Measurements from ENCODE around the gene SLC17A9.
"Not testable (repeated sequence)": the region's sequence is repeated elsewhere in the genome, so short reads cannot be mapped to it uniquely, and the experiment has no call there.

SLC17A9 gene

DNA sequence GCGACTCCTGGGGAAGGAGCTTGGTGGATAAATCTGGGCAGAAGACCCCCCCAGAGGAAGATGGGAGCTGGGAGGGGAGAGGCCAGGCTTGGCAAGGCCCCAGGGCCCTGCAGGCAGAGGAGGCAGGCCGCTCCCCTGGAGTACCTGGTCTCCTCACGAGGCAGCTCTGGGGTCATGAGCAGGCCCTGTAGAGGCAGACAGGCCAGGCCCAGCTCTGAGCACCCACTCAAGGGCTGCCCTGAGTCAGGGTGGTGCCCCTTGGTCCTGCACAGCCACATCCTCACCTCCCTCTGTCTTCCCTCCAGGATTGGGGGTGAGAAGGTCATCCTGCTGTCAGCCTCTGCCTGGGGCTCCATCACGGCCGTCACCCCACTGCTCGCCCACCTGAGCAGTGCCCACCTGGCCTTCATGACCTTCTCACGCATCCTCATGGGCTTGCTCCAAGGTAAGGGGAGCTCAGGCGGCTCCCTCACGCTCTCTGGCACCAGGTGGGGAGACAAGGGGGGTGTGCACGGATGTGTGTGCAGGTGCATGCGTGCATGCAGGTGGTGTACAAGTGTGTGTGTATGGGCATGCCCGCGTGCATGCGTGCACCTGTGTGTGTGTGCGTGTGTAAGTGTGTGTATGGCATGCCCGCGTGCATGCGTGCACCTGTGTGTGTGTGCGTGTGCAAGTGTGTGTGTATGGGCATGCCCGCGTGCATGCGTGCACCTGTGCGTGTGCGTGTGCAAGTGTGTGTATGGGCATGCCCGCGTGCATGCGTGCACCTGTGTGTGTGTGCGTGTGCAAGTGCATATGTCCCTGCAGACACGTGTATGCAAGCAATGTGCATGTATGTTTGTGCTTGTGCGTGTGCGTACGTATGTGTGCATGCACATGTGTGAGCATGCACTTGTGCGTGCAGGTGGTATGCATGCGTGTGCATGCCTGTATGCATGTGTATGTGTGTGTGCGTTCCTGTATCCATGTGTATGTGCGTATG lies 4.9 kb downstream of the SLC17A9 start:
- DNase-seq: no peak

DNA sequence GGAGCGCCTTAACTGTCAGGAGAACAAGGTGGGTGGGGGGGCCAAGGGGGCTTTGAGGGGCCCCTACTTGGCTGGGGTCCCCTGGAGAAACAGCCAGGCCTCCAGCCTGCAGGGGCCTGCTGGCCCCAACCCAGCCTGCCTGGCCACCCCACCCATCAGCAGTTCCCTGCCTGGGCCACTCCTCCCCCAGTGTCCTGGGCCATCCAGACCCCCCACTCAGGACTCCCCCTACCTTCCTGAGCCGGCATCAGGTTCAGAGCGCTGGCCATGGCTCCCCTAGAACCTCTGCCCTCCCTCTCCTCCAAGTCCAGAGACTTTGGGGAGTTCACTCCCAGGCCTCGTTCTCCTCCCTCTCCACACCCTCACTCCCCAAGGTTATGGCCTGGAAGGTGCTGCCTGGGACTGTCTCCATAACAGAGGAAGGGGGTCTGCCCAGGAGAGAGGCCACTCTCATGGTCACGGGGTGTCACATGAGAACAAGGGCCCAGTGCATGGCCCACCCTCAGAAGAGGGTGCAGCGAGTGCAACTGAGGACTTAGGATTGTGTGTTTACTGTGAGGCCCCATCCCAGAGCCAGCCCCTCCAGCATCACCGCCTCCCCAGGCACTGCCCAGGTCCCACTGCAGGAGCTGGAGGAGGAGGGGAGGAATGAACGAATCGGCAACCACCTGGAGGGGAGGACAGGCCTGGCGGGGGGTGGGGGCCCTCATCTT lies 6.0 kb downstream of the SLC17A9 start:
- DNase-seq: no peak

DNA sequence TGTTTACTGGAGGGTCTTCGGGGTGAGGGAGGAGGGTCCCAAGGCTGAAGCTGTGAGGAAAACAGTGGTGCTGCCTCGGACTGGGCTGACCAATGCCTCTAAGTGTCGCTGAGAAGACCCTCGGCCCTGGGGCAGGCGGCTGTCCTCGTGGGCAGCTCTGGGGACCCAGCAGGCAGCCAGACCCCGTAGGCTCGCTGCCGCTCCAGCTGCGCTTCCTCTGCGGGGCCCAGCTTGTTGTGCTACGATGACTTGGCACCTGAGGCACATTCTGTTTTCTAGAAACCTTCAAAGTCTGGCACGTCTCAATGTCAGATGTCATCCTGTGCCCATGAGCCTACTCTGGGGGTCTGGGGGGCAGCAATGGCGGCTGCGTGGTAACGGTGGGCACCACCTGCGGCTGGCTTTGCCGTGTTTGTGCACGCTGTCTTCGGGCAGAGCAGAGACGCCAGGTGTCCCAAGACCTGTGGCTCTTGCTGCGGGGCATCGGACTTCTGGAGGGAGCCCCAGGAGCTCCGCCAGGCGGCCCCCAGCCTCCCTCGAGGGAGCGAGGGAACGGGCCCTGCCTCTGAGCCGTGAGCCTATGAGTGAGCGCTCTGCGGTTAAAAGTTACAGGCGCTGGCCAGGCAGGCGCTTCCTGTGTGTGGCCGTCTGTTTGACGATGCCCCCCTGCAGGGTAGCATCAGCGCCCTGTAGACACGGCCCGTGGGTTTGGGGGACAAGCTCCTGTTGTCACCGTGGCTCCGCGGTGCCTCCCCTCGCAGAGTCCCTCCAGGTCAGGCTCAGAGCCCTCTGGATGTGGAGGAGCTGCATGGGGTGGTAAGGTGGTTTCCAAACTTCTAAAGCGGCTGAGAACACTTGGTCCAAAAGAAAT lies 6.8 kb downstream of the SLC17A9 start:
- no peak for DNase-seq

DNA sequence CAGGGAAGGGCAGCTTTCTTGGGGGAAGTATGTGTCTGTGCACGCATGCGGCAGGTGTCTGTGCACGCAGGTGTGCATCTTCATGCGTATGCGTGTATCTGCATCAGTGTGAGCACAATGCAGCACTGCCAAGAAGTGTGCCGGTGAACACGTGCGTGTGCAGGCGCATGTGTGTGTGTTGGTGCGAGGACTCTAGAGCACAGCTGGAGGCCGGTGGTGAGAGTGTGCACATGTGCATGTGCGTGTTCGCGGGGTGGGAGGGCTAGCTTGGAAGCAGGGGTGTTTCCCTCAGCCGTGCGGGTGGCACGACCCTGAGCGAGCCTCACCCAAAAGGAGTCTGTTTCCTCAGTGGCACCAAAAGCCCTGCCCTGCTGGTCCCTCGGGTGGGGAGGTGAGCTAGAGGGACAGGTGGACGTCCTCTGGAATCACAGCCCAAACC lies 7.5 kb downstream of the SLC17A9 start:
- DNase-seq: no peak

DNA sequence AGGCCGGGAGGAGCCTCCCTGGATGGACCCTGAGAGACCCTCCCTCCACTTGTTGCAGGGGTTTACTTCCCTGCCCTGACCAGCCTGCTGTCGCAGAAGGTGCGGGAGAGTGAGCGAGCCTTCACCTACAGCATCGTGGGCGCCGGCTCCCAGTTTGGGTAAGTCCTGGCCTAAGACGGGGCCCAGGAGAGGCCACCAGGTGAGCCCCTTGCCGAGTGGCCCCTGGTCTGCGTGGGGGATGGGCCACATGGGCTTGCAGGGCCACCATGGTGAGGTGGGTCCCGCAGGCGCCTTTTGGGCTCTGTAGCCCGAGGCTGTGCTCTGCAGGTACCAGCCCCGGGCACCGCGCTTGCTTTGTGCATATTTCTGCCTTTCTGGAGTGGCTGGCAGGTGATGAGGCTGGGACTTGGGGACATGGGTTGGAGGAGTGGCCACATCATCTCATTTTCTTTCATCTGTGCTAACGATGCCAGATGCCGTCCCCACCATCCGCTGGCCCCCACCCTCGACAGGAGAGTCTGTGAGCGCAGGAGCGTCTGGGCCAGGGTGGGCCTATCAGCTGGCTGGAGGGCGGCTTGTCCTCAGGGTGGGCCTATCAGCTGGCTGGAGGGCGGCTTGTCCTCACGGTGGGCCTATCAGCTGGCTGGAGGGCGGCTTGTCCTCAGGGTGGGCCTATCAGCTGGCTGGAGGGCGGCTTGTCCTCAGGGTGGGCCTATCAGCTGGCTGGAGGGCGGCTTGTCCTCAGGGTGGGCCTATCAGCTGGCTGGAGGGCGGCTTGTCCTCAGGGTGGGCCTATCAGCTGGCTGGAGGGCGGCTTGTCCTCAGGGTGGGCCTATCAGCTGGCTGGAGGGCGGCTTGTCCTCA lies 8.2 kb downstream of the SLC17A9 start:
- not testable (repeated sequence) for DNase-seq

DNA sequence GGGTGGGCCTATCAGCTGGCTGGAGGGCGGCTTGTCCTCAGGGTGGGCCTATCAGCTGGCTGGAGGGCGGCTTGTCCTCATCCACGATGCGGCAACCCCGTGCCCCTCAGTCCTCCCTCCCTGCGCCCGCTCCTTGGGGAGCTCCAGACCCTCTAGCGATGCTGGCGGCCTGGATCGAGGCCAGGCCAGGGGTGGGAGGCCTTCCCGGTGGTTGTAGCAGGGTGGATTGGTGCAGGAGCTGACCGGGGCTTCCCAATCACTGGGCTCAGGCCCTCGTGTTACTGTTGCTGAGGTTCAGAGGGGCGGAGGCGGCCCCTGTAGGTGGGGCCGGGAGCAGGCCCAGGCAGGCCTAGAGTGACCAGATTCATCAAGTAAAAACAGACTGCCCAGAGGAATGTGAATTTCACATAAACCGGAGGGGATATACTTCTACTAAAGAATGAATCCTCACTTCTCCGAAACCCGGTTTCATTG lies 8.8 kb downstream of the SLC17A9 start:
- no peak for DNase-seq

DNA sequence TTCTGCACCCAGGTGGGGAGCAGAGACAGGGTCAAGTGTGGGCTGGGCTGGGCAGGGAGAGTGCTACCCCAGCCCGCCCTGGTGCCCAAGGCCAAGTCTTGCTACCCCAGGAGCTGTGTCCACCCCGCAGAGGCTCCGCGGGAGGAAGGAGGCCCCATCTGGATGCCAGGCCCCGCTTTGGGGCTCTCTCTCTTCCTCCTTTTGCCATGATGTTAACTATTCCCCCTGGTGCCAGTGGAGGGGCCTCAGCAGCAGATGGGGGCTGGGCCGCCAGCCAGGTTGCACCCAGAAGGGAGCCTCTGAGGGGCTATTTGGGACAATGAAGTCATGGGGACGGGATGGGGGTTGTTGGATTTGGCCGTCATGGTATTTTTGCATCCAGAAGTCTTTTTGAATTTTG lies 9.3 kb downstream of the SLC17A9 start:
- DNase-seq: no peak

DNA sequence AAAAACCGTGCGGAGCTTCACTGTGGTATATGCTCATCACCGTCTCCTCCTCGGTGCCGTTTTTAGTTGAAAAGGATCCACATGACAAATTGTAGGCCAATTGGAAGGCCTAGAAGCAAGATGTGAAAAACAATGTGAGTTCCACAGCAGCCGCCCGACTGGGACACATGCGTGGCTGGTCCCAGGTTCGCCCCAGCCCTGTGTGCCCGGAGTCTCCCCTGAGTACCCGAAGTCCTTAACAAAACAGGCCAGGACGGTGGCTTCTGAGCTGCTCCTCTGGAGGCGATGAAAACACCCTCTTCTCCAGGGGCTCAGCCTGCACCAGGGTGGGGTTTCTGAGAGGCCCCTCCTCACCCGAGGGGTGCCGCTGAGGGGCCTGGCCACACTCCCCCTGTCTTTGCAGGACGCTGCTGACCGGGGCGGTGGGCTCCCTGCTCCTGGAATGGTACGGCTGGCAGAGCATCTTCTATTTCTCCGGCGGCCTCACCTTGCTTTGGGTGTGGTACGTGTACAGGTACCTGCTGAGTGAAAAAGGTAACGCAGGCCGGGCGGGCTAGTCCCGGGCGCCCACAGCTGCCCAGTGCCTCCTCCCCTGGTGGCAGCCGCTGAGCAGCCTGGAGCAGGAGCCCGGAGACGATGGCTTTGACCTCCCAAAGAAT lies 9.8 kb downstream of the SLC17A9 start:
- no peak for DNase-seq

DNA sequence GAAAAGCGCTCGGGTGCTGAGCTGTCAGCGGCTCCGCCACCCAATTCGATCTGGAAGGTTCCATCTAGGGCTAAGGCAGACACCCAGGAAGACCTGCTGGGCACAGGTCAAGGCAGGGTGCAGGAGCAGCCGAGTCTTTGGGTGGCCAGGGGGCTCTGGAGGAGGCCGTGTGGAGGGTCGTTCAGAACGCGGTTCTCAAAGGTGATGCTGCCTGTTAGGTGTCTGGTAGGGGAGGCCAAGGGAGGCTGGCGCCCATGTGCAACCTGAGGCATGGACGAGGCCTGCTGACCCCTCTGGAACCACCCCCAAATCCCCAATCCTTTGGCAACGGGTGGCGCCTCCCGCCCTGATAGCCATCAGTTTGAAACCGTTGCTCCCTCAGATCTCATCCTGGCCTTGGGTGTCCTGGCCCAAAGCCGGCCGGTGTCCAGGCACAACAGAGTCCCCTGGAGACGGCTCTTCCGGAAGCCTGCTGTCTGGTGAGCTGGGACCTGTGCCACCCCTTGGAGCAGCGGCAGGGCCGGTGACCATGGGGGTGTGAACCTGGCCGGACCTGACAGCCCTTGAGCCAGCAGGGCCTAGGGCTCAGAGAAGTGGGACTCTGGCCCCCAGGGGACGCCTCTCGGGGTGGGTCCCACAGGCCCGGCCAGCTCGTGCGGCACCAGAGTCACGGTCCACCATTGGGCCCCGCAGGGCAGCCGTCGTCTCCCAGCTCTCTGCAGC lies 10.5 kb downstream of the SLC17A9 start:
- no peak for DNase-seq

DNA sequence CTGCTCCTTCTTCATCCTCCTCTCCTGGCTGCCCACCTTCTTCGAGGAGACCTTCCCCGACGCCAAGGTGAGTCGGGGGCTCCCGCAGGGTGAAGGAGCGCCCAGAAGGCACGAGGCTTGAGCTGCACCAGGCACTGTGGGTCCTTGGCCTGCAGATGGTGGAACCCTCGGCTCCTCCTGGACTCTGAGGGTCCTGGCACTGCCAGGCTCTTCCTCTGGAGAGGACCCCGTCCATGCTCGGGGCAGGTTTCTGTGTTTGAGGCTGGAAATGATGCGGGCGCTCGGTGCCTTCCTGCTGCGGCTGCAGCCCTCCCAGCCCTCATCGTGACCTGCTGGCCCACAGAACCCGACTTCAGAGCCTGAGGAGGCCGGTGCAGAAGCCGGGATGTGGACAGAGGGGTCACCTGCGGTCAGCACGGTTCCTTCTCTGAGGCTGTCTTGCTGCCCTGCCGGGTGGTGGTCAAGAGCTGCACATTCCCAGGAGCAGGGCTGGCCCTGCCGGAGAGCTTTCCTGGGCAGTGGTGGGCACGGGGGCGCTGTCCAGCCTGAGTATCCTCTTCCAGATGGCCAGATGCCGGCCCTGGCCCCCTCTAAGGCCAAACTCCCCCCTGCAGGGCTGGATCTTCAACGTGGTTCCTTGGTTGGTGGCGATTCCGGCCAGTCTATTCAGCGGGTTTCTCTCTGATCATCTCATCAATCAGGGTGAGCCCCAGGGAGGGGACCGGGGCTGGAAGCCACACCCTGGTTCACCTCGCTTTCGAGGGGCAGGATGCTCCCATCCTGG lies 11.3 kb downstream of the SLC17A9 start:
- DNase-seq: no peak

DNA sequence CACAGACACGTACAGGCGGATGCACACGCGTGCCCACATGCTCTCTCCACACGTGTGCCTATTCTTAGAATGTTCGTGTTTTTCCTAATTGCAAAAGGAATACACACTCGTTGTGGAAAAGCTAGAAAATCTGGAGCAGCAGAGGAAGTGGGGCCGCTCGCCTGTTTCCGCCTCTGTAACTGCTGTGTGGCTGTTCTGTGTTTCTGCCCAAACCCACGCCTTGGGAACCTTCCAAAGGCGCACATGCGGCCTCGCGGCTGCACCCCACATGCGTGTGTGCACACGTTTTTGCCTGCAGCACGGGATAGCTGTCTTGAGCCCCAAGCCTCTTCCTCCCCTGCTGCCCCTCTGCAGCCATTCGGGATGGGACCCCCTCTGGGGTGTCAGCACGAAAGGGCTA lies 12.2 kb downstream of the SLC17A9 start:
- DNase-seq: no peak

DNA sequence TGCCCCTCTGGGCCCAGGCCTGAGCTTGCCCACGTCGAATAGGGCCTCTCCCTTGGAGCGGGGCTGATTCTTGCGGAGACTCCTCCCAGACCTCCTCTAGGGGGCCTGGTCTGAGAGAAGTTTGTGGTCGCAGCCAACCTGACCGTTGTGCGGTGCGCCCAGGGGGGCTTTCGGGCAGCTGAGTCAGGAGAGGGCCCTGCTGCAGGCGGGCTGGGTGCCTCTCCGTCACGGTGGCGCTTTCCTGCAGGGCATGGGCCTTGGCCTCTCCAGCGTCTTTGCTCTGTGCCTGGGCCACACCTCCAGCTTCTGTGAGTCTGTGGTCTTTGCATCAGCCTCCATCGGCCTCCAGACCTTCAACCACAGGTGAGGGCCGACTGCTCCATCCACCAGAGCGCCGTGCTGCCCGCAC lies 12.9 kb downstream of the SLC17A9 start:
- no peak for DNase-seq

DNA sequence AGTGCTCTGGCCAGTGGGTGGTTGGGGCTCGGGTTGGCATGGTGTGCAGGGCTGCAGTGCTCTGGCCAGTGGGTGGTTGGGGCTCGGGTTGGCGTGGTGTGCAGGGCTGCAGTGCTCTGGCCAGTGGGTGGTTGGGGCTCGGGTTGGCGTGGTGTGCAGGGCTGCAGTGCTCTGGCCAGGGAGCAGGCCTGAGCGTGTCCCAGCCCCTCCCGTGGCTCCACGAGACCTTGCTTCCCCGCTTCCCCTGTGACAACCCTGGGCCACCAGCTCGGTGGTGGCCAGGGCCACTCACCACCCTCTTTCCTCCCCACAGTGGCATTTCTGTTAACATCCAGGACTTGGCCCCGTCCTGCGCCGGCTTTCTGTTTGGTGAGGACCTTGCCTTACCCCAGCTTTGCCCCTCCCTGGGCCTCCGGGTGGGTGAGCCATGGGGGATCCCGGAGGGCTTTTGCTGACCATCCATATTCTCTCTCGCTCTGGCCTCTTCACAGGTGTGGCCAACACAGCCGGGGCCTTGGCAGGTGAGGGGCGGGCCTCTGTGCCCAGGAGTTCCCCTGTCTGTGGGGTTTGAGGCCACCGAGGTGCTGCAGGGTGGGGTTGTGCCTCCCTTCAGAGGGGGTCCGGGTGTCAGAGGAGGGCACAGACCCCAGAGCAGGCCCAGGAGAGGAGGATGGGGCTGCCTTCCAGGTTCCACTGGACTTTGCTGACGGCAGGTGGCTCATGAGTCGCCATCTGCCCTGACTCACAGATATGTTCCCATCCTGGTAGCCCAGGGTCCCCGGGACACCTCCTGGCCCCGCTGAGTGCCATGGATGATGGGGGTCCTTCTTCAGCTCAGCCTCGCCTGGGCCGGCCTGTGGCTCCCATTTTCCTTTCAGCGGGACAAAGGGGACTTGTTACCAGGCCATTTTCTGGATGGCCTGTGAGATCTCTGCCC lies 14.0 kb downstream of the SLC17A9 start:
- DNase-seq: no peak

DNA sequence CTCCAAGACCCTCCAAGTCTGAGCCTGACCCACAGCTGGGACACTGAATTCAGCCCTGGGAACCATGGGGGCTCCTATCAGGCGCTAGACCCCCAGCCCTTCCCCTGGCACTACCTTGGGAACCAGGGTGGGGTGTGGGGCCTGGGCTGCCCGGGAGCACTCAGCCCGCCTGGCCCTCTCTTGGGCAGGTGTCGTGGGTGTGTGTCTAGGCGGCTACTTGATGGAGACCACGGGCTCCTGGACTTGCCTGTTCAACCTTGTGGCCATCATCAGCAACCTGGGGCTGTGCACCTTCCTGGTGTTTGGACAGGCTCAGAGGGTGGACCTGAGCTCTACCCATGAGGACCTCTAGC lies 14.6 kb downstream of the SLC17A9 start:
- no peak for DNase-seq

DNA sequence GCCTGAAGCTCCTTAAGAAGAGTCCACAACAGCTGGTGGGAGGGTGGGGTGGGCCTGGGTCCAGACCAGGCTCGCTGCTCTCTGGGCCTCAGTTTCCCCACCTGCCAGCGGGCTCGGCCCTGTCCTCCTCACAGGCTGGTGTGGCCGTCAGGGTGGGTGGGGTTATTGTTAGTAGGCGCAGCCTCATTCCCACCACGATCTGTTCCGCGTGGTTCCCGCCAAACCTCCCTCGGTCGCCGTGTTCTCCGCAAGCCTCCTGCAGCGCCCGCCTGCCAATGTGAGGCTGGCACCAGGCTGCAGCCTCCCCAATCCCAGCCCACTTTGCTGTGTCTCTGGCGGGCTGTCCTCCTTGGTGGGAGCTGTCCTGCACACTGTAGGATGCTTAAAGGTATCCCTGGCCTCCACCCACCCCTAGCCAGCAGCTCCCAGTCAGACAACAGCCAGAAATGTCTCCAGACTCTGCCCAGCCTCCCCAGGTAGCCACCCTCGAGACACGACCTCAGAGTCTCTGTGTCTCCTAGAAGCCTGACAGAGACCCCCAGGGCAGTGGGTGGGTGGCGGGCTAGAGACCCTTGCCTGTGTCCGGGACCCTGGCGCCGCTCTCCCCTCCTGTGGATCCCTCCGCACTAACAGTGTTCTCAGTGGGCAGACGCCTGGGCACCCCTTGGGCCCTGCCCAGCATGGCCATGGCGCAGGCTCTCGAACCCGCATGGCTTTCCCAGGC lies 15.3 kb downstream of the SLC17A9 start:
- DNase-seq: no peak

DNA sequence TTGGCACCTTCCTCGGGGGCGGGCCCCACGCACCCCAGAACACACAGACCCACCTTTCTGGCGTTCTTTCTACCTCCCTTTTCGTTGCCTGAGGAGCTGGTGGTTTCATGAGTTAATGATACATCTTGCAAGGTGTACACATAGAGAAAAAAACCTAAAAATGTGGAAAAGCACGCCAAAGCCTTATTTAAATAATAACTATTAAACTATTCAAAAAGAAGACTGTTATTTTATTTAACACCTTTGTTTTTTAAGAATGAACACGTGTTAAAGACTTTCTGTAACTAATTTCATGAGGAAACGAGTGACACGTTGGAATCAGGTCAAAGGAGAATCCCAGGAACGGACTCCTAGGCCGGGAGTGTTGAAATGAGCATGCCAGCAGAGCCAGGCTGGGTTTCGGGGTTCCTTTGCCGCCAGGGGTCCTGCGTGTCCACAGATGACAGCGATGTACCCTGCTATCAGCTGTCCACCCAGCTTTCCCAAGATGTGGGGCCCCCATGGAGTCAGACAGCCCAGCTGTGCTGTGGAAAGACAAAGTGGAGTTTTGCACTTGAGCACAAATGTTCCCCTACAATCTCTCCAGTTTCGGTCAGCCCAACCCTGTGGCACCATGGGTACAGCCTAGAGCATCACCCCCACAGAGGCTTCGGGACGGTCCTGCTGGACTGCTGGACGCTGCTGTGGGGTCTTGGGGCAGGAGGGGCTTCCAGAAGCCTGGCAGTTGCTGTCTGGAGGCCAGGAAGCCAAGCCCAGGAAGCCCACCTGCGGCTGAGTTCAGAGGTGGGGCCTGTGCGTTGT lies 16.1 kb downstream of the SLC17A9 start:
- DNase-seq: no peak

DNA sequence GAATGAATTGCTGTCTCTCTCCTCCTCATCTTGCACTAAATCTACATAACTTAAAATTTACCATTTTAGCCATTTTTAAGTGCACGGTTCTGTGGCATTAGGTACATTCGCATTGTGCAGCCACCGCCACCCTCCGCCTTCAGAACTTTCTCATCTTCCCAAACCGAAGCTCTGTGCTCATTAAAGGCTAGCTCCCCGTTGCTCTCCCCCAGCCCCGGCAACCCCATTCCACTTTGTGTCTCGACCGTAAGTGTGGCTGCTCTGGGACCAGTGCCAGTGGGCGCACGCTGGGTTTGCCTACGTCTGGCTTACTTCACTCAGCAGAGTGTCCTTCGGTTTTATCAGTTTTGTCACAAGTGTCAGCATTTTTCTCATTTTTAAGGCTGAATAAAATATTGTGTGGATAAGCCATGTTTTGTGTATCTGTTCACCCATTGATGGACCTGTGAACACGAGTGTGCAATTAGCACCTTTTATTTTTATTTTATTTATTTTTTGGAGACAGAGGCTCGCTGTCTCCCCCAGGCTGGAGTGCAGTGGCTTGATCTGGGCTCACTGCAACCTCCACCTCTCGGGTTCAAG lies 16.8 kb downstream of the SLC17A9 start:
- DNase-seq: peak; percentile 11

Measured in MV-4-11 (cell line).